GM12878 (cell line): Measurements from ENCODE around the gene MIA. TPM values are rescaled to one million over a fixed set of nuclear protein-coding genes. Genes with fewer than 3 reads are reported as not detected.
A peak's percentile ranks its signal among the peaks of the same experiment; 100 is the strongest.

Source experiments
- BHLHE40 ChIP-seq, 2 experiments: fragments of 450-650 bp in 1 of 2; IDR thresholded peaks; 2 replicates each; pipeline ENCODE4 v1.6.1; 2011 to 2017; ENCODE audit warnings: low read depth in 2 of 2, borderline replicate concordance in 1 of 2, improper control_type of control experiment in 1 of 2, low read length in 1 of 2, mild to moderate bottlenecking in 1 of 2
- EED ChIP-seq: sonication (generic); IDR thresholded peaks from 2 replicates; pipeline ENCODE4 v1.6.1; 2016; ENCODE audit warnings: antibody characterized with exemption, low read depth
- ELK1 ChIP-seq: IDR thresholded peaks from 2 replicates; pipeline ENCODE4 v1.6.1; 2012; ENCODE audit warnings: low read depth, low read length, improper control_type of control experiment
- FOS ChIP-seq: IDR thresholded peaks from 3 replicates; pipeline ENCODE4 v1.6.1; 2011; ENCODE audit warnings: borderline replicate concordance; ENCODE audit not compliant: insufficient read length; ENCODE audit errors: extremely low read depth
- HDGF ChIP-seq: fragments of 450-650 bp; IDR thresholded peaks from 2 replicates; pipeline ENCODE4 v1.6.1; 2016; ENCODE audit warnings: antibody characterized with exemption
- IKZF1 ChIP-seq: fragments of 450-650 bp; conservative IDR thresholded peaks from 2 replicates; pipeline ENCODE4 v1.6.1; 2017; ENCODE audit warnings: antibody characterized with exemption, mild to moderate bottlenecking
- KLF5 ChIP-seq: fragments of 450-650 bp; IDR thresholded peaks from 2 replicates; pipeline ENCODE4 v1.6.1; 2014; ENCODE audit warnings: mild to moderate bottlenecking; ENCODE audit not compliant: partially characterized antibody
- MTA2 ChIP-seq: fragments of 450-650 bp; IDR thresholded peaks from 2 replicates; pipeline ENCODE4 v1.6.1; 2016; ENCODE audit warnings: low read depth, mild to moderate bottlenecking, moderate library complexity
- MXI1 ChIP-seq: fragments of 150-350 bp; IDR thresholded peaks from 2 replicates; pipeline ENCODE4 v1.6.1; 2011; ENCODE audit warnings: low read depth, mild to moderate bottlenecking, inconsistent platforms, low read length, improper control_type of control experiment
- RFX5 ChIP-seq: IDR thresholded peaks from 2 replicates; pipeline ENCODE4 v1.6.1; 2011; ENCODE audit warnings: low read depth, low read length, improper control_type of control experiment
- SIN3A ChIP-seq: IDR thresholded peaks from 2 replicates; pipeline ENCODE4 v1.6.1; 2012; ENCODE audit warnings: low read depth, low read length, improper control_type of control experiment
- ZNF687 ChIP-seq: fragments of 450-650 bp; IDR thresholded peaks from 2 replicates; pipeline ENCODE4 v1.6.1; 2017; ENCODE audit warnings: mild to moderate bottlenecking, moderate library complexity
- polyA plus RNA-seq, 11 experiments: library from polyadenylated mRNA; depleted of rRNA in 4 of 11; unstranded in 6 of 11; stranded (reverse) in 5 of 11; fragments of >200 nt; fragmentation: Nextera tagmentation in 4 of 11; fragmentation: Illumina TruSeq in 1 of 11; extraction: Ambion mirVana in 4 of 11; extraction: Trizol in 1 of 11; gene quantifications; 1 replicate in 1 of 11; 2 replicates in 10 of 11; pipeline versions ENCODE4 v1.2.1 to v1.2.3, GENCODE V29; 2011 to 2016; ENCODE audit warnings: inconsistent platforms in 2 of 11, missing spikeins in 2 of 11, low read depth in 1 of 11
- total RNA-seq, 4 experiments: library from RNA; depleted of rRNA in 3 of 4; stranded (reverse); fragments of >200 nt in 3 of 4; fragmentation: Illumina TruSeq in 1 of 4; extraction: Trizol in 1 of 4; gene quantifications; 2 replicates each; pipeline versions ENCODE4 v1.2.1 to v1.2.3, GENCODE V29; 2013 to 2021

MIA gene
- total and polyA plus RNA-seq, 10 of the 15 experiments (the other 5 are each of a cell fraction or from before 2014, with no cell fraction given), result 0.16 to 2.7 (median 1.4) TPM; not detected in 3

GRCh38 chr19:40777937-40778705 lies 2.8 kb downstream of the MIA start, which contains the start of gene RAB4B (continued):
- TF ChIP-seq BHLHE40 (IDR thresholded peaks at IDR 0.05; ENCODE audit: borderline replicate concordance in 1 of 2, low read depth in 2 of 2, low read length in 1 of 2) (peak; percentile 8 to 68; a peak in 1 of 4 replicates), RFX5 (no peak), HDGF (peak; percentile 90), MTA2 (no peak), FOS (peak; percentile 88), IKZF1 (no peak), EED (no peak), ELK1 (no peak; the same call in 1 of the 2 replicates), MXI1 (peak; percentile 62; the same call in 1 of the 2 replicates), KLF5 (peak; percentile 76), SIN3A (peak; percentile 76; the same call in 1 of the 2 replicates), ZNF687 (no peak)
